HG03432 (cell line): ENCODE data around the gene ABCB11.
"Not testable (repeated sequence)": the region's sequence is repeated elsewhere in the genome, so short reads cannot be mapped to it uniquely, and the experiment has no call there.

Source experiments
- ATAC-seq: cut with Tn5 transposase; IDR thresholded peaks from one replicate; pipeline ENCODE4 v1.9.1; 2021; ENCODE audit warnings: mild to moderate bottlenecking, moderate library complexity; ENCODE audit not compliant: unreplicated experiment

The ABCB11 gene

GRCh38 chr2:169031202-169031601 is at the start of gene ABCB11:
TSS of gene ABCB11 (minus strand) at chr2:169031324. CDS start at chr2:169018125, 13,199 bp downstream.
- no peak for ATAC-seq

GRCh38 chr2:169080250-169081069 is 49.3 kb upstream of the ABCB11 start:
- ATAC-seq: peak; percentile 88

- ATAC-seq: no peak
These were observed 46.6 kb upstream of the ABCB11 start for GRCh38 chr2:169077674-169078240.

GRCh38 chr2:169073963-169074751 is 43.0 kb upstream of the ABCB11 start:
- peak; percentile 57 for ATAC-seq

- ATAC-seq: no peak
These were observed 42.3 kb upstream of the ABCB11 start for GRCh38 chr2:169073211-169073962.

GRCh38 chr2:169072163-169072925 is 41.2 kb upstream of the ABCB11 start:
- ATAC-seq: peak; percentile 57

- ATAC-seq: no peak
These were observed 40.3 kb upstream of the ABCB11 start for GRCh38 chr2:169071455-169071854.

- ATAC-seq: no peak
These were observed 38.7 kb upstream of the ABCB11 start for GRCh38 chr2:169069833-169070232.

- no peak for ATAC-seq
These were observed 38.2 kb upstream of the ABCB11 start, which contains the start of gene DHRS9 for GRCh38 chr2:169069341-169069740. TSS of gene DHRS9 (plus strand) at chr2:169069563. CDS start at chr2:169081582, 12,019 bp downstream.

GRCh38 chr2:169066897-169067296 is 35.8 kb upstream of the ABCB11 start:
- ATAC-seq: no peak

GRCh38 chr2:169065864-169066517 is 34.9 kb upstream of the ABCB11 start:
- no peak for ATAC-seq

- no peak for ATAC-seq
These were observed 34.3 kb upstream of the ABCB11 start for GRCh38 chr2:169065422-169065821.

- ATAC-seq: not testable (repeated sequence)
These were observed 33.1 kb upstream of the ABCB11 start for GRCh38 chr2:169064199-169064598.

- ATAC-seq: not testable (repeated sequence)
These were observed 23.5 kb upstream of the ABCB11 start for GRCh38 chr2:169054575-169054974.

GRCh38 chr2:169050476-169051240 is 19.5 kb upstream of the ABCB11 start:
- ATAC-seq: no peak

- no peak for ATAC-seq
These were observed 18.0 kb upstream of the ABCB11 start for GRCh38 chr2:169049142-169049541.

- no peak for ATAC-seq
These were observed 16.4 kb upstream of the ABCB11 start for GRCh38 chr2:169047256-169048250.
